NCI-H2107 treated with DMSO at 0.1 percent for 48 hours (cell line): ENCODE data around the gene TLE6.
"Not testable (repeated sequence)": the region's sequence is repeated elsewhere in the genome, so short reads cannot be mapped to it uniquely, and the experiment has no call there.

Experiments used
- DNase-seq: peaks from one replicate; lab custom pipeline; 2025; ENCODE audit not compliant: unreplicated experiment; lab: John Stamatoyannopoulos, UW

Gene TLE6

GRCh38 chr19:2977001-2977745 is at the start of gene TLE6:
Gene TLE6, plus strand, starts transcription at chr19:2977564. Its CDS starts 670 bp downstream, at chr19:2978234.
- peak; percentile 90 for DNase-seq

- DNase-seq, result no peak
Measured at GRCh38 chr19:2933490-2933910, 43.9 kb upstream of the TLE6 start.

GRCh38 chr19:2935863-2936262 is 41.5 kb upstream of the TLE6 start:
- not testable (repeated sequence) for DNase-seq

- no peak for DNase-seq
Measured at GRCh38 chr19:2942928-2943640, 34.3 kb upstream of the TLE6 start.

- no peak for DNase-seq
Measured at GRCh38 chr19:2944403-2944774, 33.0 kb upstream of the TLE6 start.

- DNase-seq, result peak; percentile 97
Measured at GRCh38 chr19:2944775-2945574, 32.4 kb upstream of the TLE6 start, which contains the start of gene ZNF77. Gene ZNF77, minus strand, starts transcription at chr19:2944971. Its CDS starts 131 bp downstream, at chr19:2944840.

GRCh38 chr19:2945575-2946184 is 31.7 kb upstream of the TLE6 start:
- no peak for DNase-seq

GRCh38 chr19:2949939-2950285 is 27.5 kb upstream of the TLE6 start:
- DNase-seq, result no peak

- DNase-seq, result peak; percentile 96
Measured at GRCh38 chr19:2950286-2951124, 26.9 kb upstream of the TLE6 start.

GRCh38 chr19:2952953-2953481 is 24.3 kb upstream of the TLE6 start:
- no peak for DNase-seq

- DNase-seq, result no peak
Measured at GRCh38 chr19:2957160-2957559, 20.2 kb upstream of the TLE6 start.

- DNase-seq, result no peak
Measured at GRCh38 chr19:2960120-2960519, 17.2 kb upstream of the TLE6 start.

- peak; percentile 64 for DNase-seq
Measured at GRCh38 chr19:2962018-2962670, 15.2 kb upstream of the TLE6 start.

GRCh38 chr19:2963122-2963521 is 14.2 kb upstream of the TLE6 start:
- DNase-seq, result no peak

- not testable (repeated sequence) for DNase-seq
Measured at GRCh38 chr19:2963631-2964030, 13.7 kb upstream of the TLE6 start.

- no peak for DNase-seq
Measured at GRCh38 chr19:2964874-2965273, 12.5 kb upstream of the TLE6 start.

- no peak for DNase-seq
Measured at GRCh38 chr19:2967972-2968371, 9.4 kb upstream of the TLE6 start.

- peak; percentile 94 for DNase-seq
Measured at GRCh38 chr19:2969104-2969504, 8.3 kb upstream of the TLE6 start.

GRCh38 chr19:2970201-2970835 is 7.0 kb upstream of the TLE6 start:
- no peak for DNase-seq
